ENCODE results near the gene STIM1.

STIM1 gene

GRCh38 chr11:3922056-3922455, 66.6 kb downstream of the STIM1 start:
- TF ChIP-seq GATA2 (IDR thresholded peaks at IDR 0.05; ENCODE audit: low read depth, low read length), result no peak
- no peak for TF ChIP-seq GATA3 (IDR thresholded peaks at IDR 0.05; ENCODE audit: low read depth, low read length)

GRCh38 chr11:3925513-3925912, 70.0 kb downstream of the STIM1 start:
- TF ChIP-seq GATA2 (IDR thresholded peaks at IDR 0.05; ENCODE audit: low read depth, low read length) (no peak), GATA3 (IDR thresholded peaks at IDR 0.05; ENCODE audit: low read depth, low read length) (no peak)

GRCh38 chr11:3926458-3927095, 71.1 kb downstream of the STIM1 start:
- TF ChIP-seq GATA2 (IDR thresholded peaks at IDR 0.05; ENCODE audit: low read depth, low read length), result no peak
- TF ChIP-seq GATA3 (IDR thresholded peaks at IDR 0.05; ENCODE audit: low read depth, low read length), result no peak

DNA sequence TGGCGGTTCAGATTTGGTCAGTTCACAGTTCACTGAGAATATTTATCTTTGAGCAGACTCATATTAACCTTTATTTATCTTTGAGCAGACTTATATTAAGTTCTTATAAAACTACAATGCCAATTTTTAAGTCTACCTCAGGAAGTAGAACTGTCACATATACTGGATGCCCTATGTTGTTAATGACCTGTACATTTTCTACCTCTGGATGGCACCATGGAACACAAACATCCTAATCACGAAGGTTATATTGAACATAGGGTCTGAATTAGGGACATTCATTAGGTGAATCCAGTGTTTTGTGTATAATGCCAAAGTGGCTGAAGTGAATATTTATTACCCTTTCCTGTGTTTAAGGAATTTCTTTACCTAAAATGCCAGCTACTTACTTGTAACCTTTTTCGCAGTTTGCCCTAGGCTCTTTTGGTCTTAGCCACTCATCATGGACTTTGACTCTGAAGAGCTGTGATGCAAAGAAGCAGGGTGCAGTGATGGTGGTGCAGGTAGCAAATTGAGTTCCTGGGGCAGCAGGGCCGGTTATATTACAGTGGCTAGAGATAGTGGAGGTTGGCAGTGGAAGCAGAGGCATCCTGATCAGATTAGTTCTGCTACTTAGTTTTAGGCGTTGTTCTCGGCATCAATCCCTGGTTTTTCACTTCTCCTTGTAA, 71.8 kb downstream of the STIM1 start:
- TF ChIP-seq GATA2 (IDR thresholded peaks at IDR 0.05; ENCODE audit: low read depth, low read length), result no peak
- TF ChIP-seq GATA3 (IDR thresholded peaks at IDR 0.05; ENCODE audit: low read depth, low read length), result no peak

GRCh38 chr11:3929232-3929631, 73.8 kb downstream of the STIM1 start:
- TF ChIP-seq GATA2 (IDR thresholded peaks at IDR 0.05; ENCODE audit: low read depth, low read length), result no peak
- no peak for TF ChIP-seq GATA3 (IDR thresholded peaks at IDR 0.05; ENCODE audit: low read depth, low read length)

GRCh38 chr11:3929649-3930048, 74.2 kb downstream of the STIM1 start:
- TF ChIP-seq GATA2 (IDR thresholded peaks at IDR 0.05; ENCODE audit: low read depth, low read length) (no peak), GATA3 (IDR thresholded peaks at IDR 0.05; ENCODE audit: low read depth, low read length) (no peak)

GRCh38 chr11:3932698-3933097, 77.2 kb downstream of the STIM1 start:
- TF ChIP-seq GATA3 (IDR thresholded peaks at IDR 0.05; ENCODE audit: low read depth, low read length) (no peak), GATA2 (IDR thresholded peaks at IDR 0.05; ENCODE audit: low read depth, low read length) (no peak)

DNA sequence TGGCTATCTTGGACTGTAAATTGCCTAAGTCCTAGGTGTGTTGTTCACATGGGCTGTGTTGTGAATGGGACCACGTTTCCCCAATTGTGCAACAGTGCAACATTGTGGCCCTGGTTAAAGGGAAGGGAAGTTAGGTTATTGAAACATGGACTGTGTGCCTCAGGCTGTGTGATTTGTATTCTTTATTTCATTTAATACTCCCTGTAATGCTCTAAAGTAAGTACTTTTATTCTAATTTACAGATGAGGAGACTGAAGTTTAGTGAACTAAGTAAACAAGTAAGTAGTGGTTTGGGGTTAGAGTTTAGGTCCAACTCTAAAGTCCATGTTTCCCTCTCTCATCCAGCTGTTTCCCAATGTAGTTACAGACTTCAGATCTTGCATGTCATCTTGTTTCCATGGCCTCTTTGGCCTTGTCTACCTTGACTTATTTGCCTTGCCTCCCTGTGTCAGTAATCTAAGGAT, 77.7 kb downstream of the STIM1 start:
- no peak for TF ChIP-seq GATA2 (IDR thresholded peaks at IDR 0.05; ENCODE audit: low read depth, low read length)
- no peak for TF ChIP-seq GATA3 (IDR thresholded peaks at IDR 0.05; ENCODE audit: low read depth, low read length)

DNA sequence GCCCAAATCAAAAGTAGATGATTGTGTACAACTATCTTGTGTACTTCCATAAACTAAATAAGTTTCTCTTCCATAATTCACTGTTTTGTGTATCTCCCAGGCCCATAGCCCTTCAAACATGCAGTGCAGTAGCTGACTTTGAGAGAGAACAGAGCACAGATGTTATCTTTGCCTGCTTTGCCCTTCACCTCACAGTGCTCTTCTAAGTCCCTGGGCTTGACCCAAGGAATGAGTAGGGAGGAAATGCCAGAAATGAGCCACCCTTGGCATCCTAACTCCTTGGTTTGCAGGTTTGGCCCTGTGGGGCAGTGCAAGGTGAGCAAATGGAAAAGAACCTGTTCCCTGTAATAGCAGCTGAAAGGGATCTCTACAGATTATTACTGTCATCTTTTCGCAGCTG, 79.2 kb downstream of the STIM1 start:
- peak; percentile 82 for TF ChIP-seq GATA2 (IDR thresholded peaks at IDR 0.05; ENCODE audit: low read depth, low read length)
- TF ChIP-seq GATA3 (IDR thresholded peaks at IDR 0.05; ENCODE audit: low read depth, low read length), result peak; percentile 82

DNA sequence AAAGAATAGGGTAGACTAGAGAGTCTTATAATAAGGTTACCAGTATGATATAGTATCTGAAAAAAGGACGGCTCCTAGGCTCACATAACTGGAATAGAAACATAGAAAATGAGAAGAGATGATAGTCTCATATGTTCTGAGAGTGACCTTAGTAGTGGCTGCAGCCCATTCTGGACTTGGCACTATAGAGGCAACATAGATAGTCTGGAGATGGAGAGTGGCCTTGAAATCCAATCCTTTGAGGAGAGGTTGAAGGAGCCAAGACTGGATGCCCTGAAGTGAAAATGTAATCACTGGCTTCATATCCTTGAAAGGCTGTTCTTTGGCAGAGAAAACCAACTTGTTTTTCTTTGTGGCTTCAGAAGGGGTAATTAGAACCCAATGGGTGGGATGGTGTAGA, 81.1 kb downstream of the STIM1 start:
- no peak for TF ChIP-seq GATA2 (IDR thresholded peaks at IDR 0.05; ENCODE audit: low read depth, low read length)
- no peak for TF ChIP-seq GATA3 (IDR thresholded peaks at IDR 0.05; ENCODE audit: low read depth, low read length)

- TF ChIP-seq GATA2 (IDR thresholded peaks at IDR 0.05; ENCODE audit: low read depth, low read length) (no peak), GATA3 (IDR thresholded peaks at IDR 0.05; ENCODE audit: low read depth, low read length) (no peak)
Measured at GRCh38 chr11:3939211-3939610, 83.7 kb downstream of the STIM1 start.

GRCh38 chr11:3939651-3940190, 84.3 kb downstream of the STIM1 start:
- TF ChIP-seq GATA2 (IDR thresholded peaks at IDR 0.05; ENCODE audit: low read depth, low read length) (no peak), GATA3 (IDR thresholded peaks at IDR 0.05; ENCODE audit: low read depth, low read length) (no peak)

DNA sequence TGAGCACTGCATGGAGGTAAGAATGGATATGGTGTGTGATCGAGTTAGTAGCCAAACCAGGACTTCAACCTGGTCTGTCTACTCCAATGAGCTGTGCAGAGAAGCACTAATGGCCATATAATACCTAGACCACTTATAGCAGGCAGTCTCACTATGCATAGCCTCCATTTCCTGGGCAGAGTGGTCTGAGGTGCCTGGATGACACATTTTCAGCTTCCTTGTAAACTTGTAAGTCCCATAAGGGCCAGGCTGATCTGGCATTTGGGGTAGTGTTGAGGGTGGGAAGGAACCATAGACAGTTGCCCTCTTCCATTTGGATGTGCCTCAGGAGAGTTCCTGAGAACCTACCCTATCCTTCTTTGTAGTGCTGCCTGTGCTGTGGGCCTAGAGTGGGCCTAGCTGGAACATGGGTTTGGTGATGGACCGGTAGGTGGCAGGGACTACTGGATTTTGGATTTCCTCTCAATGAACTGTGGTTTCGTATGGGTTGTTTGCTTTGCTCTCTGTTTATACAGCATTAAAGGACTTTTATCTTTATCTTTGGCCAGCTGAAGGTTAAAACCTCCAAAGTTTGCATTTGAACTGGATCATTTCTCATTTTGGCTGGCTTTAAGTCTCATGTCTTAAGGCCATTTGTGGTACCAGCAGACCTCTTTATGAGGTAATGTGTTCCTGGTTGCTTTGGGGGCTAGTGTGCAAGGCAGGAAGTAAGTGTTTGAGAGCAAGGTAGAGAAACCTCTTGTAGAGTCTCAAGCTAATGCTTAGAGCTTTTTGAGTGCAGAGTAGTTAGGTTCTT, 86.9 kb downstream of the STIM1 start:
- TF ChIP-seq GATA3 (IDR thresholded peaks at IDR 0.05; ENCODE audit: low read depth, low read length), result no peak
- no peak for TF ChIP-seq GATA2 (IDR thresholded peaks at IDR 0.05; ENCODE audit: low read depth, low read length)

DNA sequence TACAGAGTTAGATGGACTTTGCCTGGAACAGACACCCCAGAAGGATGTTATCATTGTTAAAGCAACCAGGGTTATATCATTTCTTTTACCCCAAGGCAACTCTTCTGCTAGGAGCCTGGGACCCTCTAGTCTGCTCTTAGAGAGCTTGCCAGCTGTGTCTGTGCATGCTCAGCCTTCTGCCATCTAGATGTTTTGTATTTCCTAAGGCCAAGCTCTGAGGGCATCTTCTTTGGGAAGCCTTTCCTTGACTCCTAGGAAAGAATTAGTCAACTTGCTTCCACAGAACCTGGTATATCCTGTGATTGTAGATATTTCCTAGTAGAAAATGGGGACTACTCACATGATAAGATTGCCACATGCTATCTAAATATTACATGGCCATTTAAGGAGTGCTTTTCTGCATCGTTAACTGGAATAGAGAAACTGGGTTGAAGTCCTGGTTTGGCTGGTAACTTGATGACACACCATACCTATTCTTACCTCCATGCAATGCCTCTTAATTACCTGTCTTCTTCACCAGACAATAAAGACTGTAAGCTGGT, 87.6 kb downstream of the STIM1 start:
- TF ChIP-seq GATA3 (IDR thresholded peaks at IDR 0.05; ENCODE audit: low read depth, low read length) (no peak), GATA2 (IDR thresholded peaks at IDR 0.05; ENCODE audit: low read depth, low read length) (no peak)
